Measurements from ENCODE around the gene CIT.

CIT gene

GRCh38 chr12:119772431-119772830 is 104.7 kb downstream of the CIT start (continued):
- TF ChIP-seq CTCF (tag by site-specific recombination; IDR thresholded peaks at IDR 0.05), result no peak
- TF ChIP-seq ZXDB (tag by site-specific recombination; IDR thresholded peaks at IDR 0.05), result no peak

GRCh38 chr12:119770146-119770545 is 107.0 kb downstream of the CIT start:
- H3K9me3 ChIP-seq (ENCODE audit: control insufficient read depth, insufficient read depth, low read depth, low read length), result no peaks in the 10 kb centered on the region
- no peak overlapping the region for H3K27ac ChIP-seq (ENCODE audit: extremely low read depth, low read depth, low read length)
- ChIA-PET CTCF (no interaction called here), POLR2A (no interaction called here)
- peaks cover 22 to 70% of the 10 kb centered on the region in 2 experiments; a peak in 2 of 3 replicates for H3K36me3 ChIP-seq (ENCODE audit: control insufficient read depth in 2 of 2, insufficient read depth in 1 of 2, low read length in 2 of 2)
- H3K4me1 ChIP-seq (ENCODE audit: control insufficient read depth, insufficient read depth, low read length), result no peaks in the 10 kb centered on the region
- TF ChIP-seq ZNF580 (tag by site-specific recombination; IDR thresholded peaks at IDR 0.05), result no peak
- no peak for TF ChIP-seq ZNF529 (tag by site-specific recombination; IDR thresholded peaks at IDR 0.05; ENCODE audit: insufficient replicate concordance)
- TF ChIP-seq ZNF544 (tag by site-specific recombination; IDR thresholded peaks at IDR 0.05), result no peak
- TF ChIP-seq ZBTB17 (tag by site-specific recombination; IDR thresholded peaks at IDR 0.05), result no peak
- TF ChIP-seq ZNF76 (tag by site-specific recombination; IDR thresholded peaks at IDR 0.05; ENCODE audit: borderline replicate concordance, low read depth), result no peak
- no peak for TF ChIP-seq ZNF610 (tag by site-specific recombination; IDR thresholded peaks at IDR 0.05; ENCODE audit: borderline replicate concordance)
- TF ChIP-seq ZNF837 (tag by site-specific recombination; IDR thresholded peaks at IDR 0.05), result no peak
- no peak for TF ChIP-seq ZSCAN23 (tag by site-specific recombination; IDR thresholded peaks at IDR 0.05)
- no peak for TF ChIP-seq ZNF132 (tag by site-specific recombination; IDR thresholded peaks at IDR 0.05; ENCODE audit: borderline replicate concordance)
- no peak overlapping the region for H3K4me3 ChIP-seq (ENCODE audit: low read depth, low read length)

GRCh38 chr12:119762619-119763018 is 114.5 kb downstream of the CIT start:
- TF ChIP-seq ZNF26 (tag by site-specific recombination; IDR thresholded peaks at IDR 0.05), result no peak
- TF ChIP-seq PRDM2 (tag by site-specific recombination; IDR thresholded peaks at IDR 0.05; ENCODE audit: borderline replicate concordance), result no peak
- no peak for TF ChIP-seq IKZF3 (tag by site-specific recombination; IDR thresholded peaks at IDR 0.05)
- TF ChIP-seq ZNF121 (tag by site-specific recombination; IDR thresholded peaks at IDR 0.05), result peak; percentile 76
- no peak for TF ChIP-seq ZNF354C (tag by site-specific recombination; IDR thresholded peaks at IDR 0.05; ENCODE audit: borderline replicate concordance, low read depth)
- no peak overlapping the region for H3K27ac ChIP-seq (ENCODE audit: extremely low read depth, low read depth, low read length)
- H3K9me3 ChIP-seq (ENCODE audit: control insufficient read depth, insufficient read depth, low read depth, low read length), result no peaks in the 10 kb centered on the region
- no peaks in the 10 kb centered on the region for H3K4me1 ChIP-seq (ENCODE audit: control insufficient read depth, insufficient read depth, low read length)
- peaks cover 29 to 74% of the 10 kb centered on the region in 2 experiments; a peak in 2 of 3 replicates for H3K36me3 ChIP-seq (ENCODE audit: control insufficient read depth in 2 of 2, insufficient read depth in 1 of 2, low read length in 2 of 2)
- POLR2A ChIA-PET, result no interaction called here
- CTCF ChIA-PET, result interaction anchor here (0.6 to 1.0 kb wide), 2 partner anchors 17 to 176 kb away, joined by 3 read pairs; no protein-coding TSS in a partner anchor
- no peak overlapping the region for H3K4me3 ChIP-seq (ENCODE audit: low read depth, low read length)
